DMS153 treated with DMSO at 0.1 percent for 48 hours (cell line): Measurements from ENCODE around the gene DCAF4L1.

Experiments used
- DNase-seq: peaks from one replicate; lab custom pipeline; 2025; ENCODE audit not compliant: unreplicated experiment; lab: John Stamatoyannopoulos, UW

The DCAF4L1 gene, protein sequence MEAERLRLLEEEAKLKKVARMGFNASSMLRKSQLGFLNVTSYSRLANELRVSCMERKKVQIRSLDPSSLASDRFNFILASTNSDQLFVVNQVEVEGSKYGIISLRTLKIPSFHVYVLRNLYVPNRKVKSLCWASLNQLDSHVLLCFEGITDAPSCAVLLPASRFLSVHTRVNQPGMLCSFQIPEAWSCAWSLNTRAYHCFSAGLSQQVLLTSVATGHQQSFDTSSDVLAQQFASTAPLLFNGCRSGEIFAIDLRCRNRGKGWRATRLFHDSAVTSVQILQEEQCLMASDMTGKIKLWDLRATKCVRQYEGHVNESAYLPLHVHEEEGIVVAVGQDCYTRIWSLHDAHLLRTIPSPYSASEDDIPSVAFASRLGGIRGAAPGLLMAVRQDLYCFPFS

DNA sequence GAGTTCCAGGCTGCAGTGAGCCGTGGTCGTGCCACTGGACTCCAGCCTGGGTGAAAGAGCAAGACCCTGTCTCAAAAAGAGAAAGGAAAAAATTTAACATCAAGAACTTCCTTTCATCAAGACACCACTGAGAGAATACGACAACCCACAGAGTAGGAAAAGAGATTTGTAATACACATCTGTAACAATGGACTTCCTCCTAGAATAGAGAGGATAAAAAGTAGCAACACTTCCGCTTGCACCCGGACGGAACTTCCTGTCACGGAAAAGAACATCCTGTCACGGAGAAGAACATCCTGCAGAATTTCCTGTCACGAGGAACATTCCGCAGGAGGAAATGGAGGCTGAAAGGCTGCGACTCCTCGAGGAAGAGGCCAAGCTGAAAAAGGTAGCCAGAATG is at the start of gene DCAF4L1:
DCAF4L1 (plus strand) TSS at position 301 of the 400 bp plus-strand sequence; CDS start at position 338, 37 bp downstream.
- no peak for DNase-seq

DNA sequence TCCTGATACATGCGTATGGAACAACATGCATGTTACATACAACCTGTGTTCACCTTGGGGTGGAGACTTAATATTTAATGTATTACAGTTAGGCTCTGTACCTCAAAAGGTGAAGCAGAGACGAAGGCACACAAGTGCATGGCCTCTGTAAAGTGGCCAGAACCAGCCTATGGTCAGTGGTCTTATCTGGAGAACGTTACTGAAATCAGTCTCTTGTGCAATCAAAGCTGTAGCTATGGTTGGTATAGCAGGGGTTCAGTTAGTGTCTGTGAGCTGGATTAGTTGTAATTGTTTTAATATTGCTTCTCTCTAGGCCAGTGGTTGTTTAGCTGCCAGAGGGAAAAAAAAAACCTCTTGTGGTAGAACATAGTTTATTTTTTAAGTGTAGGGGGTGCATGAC is 48.6 kb upstream of the DCAF4L1 start:
- no peak for DNase-seq

DNA sequence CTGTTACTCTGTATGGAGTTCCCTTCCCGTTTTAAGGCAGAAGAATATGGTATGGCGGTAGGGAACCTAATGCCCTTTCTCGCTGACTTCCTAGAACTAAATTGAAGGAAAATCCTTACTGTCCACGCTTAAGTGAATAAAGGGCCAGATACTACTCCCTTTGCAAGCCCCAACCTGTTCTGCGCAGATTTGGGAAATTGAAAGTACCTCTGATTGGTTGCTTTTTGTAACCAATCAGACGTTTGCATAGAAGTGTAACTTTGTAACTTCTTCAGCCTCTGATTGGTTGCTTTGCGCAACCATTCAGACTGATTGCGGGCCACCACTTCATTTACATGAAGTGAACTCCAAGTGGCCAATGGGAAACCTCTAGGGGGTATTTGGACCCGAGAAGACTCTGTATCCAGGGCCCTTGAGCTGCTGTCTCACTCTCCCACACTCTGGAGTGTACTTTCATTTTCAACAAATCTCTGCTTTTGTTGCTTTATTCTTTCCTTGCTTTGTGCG is 47.5 kb upstream of the DCAF4L1 start:
- no peak for DNase-seq

DNA sequence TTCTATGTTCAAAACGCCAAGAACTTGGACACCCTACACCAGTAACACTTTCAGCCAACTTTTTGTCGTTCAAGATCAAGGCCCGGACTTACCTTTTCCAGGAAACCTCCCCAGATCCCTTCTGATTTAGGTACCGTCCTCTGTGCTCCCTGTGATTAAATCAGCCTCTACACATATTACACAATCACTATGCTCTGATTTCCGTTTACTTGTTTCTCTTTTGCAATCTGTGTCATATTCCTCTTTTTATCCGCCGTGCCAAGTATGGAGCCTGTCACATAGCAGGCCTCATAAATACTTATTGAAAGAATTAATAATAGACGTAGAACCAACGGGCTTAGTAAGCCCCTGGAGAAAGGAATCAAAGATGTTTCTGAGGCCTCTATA is 47.0 kb upstream of the DCAF4L1 start:
- no peak for DNase-seq

DNA sequence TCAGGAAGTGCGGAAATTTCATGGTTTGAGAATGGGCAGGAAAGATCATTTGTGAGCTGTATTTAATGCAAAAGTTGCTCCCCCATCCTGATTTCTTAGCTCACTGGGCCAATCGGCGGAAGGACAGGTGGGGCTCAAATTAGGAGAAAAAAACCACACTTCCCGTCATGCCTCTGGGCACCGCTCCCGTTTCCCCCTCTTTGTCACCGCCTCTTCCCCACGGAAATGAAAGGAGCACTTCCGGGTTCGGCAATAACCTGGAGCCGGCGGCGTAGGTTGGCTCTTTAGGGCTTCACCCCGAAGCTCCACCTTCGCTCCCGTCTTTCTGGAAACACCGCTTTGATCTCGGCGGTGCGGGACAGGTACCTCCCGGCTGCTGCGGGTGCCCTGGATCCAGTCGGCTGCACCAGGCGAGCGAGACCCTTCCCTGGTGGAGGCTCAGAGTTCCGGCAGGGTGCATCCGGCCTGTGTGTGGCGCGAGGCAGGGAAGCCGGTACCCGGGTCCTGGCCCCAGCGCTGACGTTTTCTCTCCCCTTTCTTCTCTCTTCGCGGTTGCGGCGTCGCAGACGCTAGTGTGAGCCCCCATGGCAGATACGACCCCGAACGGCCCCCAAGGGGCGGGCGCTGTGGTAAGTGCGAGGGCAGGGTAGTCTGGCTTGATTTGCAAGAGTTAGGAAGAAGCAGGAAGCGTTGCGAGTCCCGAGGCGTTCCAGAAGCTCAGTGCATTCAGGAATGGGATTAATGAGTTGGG is 46.5 kb upstream of the DCAF4L1 start, which contains the start of gene TMEM33:
TMEM33 (plus strand) TSS at position 529 of the 751 bp plus-strand sequence; CDS start at position 585, 56 bp downstream.
- DNase-seq, result peak; percentile 37

DNA sequence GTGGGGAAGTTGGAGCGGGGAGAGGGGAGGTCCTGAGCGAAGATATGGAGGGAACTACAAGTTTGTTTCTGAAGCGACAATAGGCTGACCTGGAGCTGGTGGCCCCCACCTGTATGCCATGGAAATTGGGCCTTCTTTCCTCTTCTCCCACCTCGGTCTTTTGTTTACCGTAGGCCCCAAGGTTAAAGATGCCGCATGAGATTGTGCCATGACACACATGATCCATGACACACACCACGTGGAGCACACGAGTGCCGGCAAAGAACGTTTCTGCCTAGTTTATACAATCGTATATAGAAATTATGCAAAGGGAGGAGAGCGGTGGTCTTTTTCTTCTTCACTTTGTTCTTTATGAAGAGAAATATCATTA is 45.9 kb upstream of the DCAF4L1 start:
- no peak for DNase-seq

DNA sequence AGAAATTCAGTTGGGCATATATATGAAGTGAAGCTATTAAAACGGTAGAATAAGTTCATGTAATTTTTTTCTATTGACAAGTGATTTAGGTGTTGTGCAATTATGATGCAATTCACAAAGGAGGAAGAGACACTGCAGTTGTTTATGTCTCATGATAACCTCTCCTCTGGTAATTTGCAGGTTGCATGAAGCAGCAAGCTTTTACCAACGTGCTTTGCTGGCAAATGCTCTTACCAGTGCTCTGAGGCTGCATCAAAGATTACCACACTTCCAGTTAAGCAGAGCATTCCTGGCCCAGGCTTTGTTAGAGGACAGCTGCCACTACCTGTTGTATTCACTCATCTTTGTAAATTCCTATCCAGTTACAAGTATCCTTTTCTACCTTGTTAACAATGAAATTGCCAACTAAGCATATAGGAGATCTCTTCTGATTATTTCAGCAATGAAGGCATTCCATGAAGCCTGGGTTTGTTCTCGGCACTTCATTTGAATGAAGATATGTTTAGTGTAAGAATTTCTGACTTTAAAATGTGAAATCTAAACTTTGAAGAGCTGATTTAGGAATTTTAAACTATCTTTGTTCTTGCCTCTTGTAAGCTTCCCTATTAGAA is 42.4 kb upstream of the DCAF4L1 start:
- DNase-seq, result no peak

DNA sequence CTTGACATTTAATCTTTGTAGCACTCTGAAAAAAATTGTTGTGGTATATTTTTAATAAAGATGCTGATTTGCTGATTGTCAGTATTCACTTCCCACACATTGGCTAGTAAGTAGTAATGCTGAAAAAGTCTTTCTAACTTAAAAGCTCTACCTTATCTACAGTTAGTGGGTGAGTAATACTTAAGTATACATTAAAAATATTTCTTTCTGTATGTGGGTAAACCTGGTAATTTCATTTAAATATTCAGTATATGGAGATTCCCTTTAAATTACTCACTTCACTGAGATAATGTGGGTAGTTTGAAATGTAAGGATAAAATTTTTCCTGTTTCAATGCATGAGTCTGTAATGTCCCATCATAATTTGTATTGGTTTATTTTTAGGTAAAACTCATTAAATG is 40.7 kb upstream of the DCAF4L1 start:
- DNase-seq, result no peak

DNA sequence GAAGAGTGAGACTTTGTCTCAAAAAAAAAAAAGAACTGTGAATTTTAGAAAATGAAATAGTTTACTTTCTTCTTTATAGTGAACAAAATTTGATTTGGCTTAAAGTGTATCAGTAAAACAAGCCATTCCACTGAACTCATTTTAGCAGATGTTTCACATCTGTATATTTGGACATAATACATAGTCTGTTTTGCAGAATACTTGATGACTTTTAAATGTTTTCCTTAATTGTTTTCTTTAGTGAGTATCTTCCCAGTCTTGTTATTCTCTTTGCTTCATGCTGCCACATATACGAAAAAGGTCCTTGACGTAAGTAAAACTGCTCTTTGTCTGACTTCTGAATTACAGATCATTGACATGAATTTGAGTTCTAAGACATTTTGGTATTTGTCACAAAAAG is 38.0 kb upstream of the DCAF4L1 start:
- DNase-seq, result no peak

DNA sequence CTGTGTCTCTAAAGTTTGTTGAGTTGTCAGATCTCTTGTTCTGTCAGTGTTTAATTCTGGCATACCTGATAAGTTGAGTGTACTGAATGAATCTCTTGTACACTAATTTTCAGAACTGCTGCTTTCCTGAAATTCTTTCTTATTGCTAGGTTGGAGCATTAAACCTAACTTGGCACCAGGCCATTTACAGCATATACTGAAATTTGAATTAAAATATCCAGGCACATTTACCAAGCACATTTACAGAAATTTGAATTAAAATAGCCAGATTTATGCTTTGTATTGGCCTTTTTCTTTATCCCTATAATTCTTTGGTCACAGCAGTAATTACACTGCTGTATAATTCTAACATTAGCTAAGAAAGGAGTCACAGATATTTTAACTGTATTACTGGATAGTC is 37.5 kb upstream of the DCAF4L1 start:
- DNase-seq, result no peak

DNA sequence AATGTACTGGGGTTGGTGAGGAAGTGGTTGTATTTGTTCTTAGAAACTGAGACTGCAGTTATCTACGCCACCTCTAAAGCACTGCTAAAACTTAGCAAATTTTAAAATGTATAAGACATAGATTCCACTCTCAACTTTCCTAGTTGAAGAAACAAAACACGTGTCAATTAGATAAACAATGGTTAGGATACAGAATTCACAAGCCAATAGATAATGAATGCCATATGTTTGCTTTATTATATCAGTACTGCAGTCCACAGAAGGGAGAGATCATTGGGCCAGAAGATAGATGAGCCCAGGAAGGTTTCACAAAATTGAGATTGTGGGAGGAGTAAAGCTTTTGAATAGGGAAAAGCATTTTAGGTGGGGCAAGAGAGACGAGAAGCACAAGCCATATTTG is 32.0 kb upstream of the DCAF4L1 start:
- DNase-seq, result no peak

DNA sequence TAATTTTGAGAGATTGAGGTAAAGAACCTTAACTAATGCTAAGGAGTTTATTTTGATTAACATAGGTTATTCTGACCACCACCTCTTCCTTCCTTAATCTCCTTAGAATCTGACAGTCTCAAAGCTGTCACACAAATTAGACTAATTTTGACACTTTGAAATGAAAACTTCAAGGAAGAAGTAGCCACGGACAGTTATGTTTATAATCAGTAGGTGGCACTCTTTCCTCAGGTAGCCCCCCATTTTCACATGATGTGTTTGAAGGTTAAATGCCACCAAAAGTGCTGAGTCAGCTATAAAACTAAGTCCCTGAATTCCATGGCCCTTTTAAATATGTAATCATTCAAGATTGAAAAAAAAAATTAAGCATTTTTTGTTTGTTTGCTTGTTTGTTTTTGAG is 23.9 kb upstream of the DCAF4L1 start:
- DNase-seq, result no peak

DNA sequence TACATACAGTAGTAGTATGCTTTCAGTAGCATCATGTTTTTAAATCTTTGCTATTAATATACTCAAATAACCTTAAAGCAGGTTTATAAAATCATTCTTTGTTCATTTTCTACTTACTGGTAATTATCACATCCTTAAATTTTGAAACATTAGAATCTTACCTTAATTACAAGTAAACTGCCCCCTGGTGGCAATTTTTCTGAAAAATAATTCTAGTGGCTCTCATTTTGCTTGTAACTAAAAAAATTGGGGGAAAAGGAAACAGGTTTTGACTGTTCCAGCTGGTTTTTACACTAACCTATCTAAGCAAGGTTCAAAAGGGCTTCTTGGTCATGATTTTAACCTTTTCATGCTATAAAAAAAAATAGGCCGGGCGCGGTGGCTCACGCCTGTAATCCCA is 18.5 kb upstream of the DCAF4L1 start:
- DNase-seq, result no peak

DNA sequence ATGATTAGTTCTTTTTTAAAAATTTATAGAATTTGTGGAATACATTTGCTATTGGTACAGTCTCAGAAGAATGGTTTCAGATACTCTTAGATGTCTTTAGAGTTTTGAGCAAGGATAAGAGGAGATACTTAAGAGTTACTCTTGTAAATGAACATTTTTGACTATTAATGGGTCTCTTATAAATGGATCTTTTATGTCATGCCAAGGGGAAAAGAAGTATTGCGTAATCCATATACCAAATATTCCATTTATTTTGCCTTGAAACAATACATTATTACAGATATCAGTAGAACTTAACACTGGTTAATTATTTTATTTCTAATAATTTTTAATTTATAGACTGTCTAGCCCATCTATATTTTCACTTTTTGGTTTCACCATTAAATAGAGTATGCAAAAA is 17.2 kb upstream of the DCAF4L1 start:
- no peak for DNase-seq

DNA sequence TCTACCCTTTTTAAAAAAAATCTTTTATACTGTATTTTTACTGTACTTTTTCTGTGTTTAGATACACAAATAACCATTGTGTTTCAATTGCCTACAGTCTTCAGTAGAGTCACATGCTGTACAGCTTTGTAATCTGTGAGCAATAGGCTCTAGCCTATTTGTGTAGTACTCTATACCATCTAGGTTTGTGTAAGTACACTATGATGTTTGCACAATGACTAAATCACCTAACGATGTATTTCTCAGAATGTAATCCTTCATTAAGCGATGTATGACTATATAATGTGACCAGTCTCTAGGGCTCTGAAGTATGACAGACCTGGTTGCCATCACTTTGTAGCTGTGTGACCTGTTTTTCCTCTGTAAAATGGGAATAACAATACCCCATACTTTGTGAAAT is 14.2 kb upstream of the DCAF4L1 start:
- DNase-seq, result no peak

DNA sequence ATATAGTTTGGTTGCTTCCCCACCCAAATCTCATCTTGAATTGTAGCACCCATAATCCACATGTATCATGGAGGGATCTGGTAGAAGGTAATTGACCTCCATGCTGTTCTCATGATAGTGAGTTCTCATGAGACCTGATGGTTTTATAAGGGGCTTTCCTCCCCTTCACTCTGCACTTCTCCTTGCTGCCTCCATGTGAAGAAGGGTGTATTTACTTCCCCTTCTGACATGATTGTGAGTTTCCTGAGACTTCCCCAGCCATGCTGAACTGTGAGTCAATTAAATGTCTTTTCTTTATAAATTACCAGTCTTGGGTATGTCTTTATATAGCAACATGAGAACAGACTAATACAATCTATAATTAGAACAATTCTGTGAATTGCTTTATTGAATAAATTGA is 11.9 kb upstream of the DCAF4L1 start:
- DNase-seq, result no peak

DNA sequence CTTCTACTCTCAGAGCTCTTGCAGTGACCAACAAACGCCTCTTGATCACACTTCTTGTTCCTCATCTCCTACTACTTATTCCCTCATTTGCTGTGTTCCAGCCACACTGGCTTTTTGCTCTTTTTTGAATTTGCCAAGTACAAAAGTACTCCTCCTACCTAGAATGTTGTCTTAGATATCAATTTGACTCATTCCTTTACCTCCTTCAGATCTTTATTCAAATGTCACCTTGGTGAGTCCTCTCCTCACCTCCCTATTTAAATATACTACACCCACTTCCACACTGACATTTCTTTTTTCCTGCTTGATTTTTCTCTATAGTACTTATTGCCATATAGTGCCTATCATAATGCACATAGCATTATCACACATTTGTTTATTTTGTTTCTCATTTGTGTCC is 6.2 kb upstream of the DCAF4L1 start:
- no peak for DNase-seq

DNA sequence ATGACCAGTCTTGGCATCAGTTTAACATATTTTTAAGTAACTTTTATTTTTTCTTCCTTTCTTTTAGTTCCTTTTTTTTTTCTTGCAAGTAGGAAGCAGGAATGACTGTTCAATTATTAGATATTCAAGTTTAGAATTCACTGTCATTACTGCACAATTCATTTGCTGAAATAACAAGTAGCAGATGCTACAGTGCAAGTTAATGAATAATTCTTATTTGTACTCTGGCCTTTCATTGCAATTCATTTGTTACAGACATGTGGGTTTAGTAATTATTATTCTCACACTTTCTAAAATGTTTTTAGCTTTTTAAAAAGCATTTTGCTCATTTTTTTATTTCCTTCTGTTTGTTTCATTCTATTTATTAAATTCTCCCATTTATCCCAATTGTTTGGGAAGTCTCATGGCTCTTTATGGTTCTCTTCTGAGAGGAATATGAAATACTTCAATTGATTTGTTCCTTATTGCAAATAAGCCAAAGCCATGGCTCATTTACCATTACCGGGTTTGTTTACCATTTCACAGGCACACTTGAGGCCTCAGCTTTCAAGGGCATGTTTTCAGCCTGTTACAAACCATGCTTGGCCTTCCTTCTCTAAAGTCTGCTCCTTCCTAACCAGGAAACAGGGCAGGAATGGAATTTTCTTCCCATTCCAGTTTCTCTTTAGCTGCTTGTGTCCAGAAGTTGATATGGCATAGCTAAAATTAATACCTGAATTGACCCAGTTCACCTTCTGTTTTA is 4.6 kb upstream of the DCAF4L1 start:
- no peak for DNase-seq

DNA sequence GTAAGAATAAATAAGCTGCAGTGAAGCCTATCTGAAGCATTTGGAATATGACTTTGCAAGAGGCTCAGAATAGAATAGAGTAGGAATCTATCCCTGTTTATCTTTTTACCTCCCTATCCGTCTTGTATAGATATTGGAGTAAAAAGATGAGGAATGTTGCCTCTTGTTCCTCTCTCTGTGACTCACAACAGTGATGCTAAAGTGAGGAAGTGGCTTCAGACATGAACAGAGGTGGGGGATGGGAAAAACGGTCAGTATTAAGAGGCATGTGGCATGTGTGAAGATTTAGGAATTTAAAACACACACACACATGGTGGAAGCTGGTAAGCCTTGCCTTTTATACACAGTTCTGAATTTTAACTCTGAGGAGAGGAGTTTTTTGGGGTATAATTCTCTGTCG is 3.8 kb upstream of the DCAF4L1 start:
- DNase-seq, result no peak

DNA sequence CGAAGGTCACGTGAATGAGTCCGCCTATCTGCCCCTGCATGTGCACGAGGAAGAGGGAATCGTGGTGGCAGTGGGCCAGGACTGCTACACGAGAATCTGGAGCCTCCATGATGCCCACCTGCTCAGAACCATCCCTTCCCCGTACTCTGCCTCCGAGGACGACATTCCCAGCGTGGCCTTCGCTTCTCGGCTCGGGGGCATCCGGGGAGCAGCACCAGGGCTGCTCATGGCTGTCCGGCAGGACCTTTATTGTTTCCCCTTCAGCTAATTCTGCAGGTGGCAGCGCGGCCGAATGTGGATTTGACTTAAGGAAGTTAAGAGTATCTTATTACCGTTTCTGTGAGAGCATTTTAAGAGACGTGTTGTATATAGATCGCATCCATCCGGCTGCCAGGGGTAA is 1.2 kb downstream of the DCAF4L1 start:
- DNase-seq, result no peak

DNA sequence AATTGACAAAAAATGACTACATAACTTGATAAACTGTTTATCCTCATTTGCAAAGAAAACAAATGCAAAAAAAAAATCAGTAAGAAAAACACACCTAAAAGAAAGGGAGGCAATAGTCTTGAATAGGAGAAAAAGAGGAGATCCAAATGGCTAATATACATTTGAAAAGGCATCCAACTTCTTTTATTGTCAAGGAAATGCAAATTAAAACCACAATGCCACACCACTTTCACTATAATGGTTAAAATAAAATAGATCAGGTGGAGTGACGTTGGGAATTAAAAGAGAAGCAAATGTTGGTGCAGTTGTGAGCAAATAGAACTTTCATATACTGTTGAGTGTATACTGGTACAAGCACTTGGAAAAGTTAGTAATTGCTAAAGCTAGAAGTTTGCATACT is 3.6 kb downstream of the DCAF4L1 start:
- DNase-seq, result no peak
